Upper lobe of left lung (tissue), 4 donors: Measurements from ENCODE around the gene SVEP1.

Experiments
- EP300 ChIP-seq, 4 donors: sonication (generic); formaldehyde crosslinking; IDR thresholded peaks; one replicate each; pipeline ENCODE4 v1.5.1; 2017; ENCODE audit warnings: antibody characterized with exemption in 4 of 4, control low read depth in 2 of 4
- TF ChIP-seq, protein P1 (sequence below), 6 experiments: fragments of 450-650 bp in 4 of 6; fragments of 200-600 bp in 2 of 6; sonication (generic) in 2 of 6; IDR thresholded peaks; one replicate each; pipeline ENCODE4 v1.5.1; 2016 to 2019; ENCODE audit warnings: antibody characterized with exemption in 6 of 6

DNA sequence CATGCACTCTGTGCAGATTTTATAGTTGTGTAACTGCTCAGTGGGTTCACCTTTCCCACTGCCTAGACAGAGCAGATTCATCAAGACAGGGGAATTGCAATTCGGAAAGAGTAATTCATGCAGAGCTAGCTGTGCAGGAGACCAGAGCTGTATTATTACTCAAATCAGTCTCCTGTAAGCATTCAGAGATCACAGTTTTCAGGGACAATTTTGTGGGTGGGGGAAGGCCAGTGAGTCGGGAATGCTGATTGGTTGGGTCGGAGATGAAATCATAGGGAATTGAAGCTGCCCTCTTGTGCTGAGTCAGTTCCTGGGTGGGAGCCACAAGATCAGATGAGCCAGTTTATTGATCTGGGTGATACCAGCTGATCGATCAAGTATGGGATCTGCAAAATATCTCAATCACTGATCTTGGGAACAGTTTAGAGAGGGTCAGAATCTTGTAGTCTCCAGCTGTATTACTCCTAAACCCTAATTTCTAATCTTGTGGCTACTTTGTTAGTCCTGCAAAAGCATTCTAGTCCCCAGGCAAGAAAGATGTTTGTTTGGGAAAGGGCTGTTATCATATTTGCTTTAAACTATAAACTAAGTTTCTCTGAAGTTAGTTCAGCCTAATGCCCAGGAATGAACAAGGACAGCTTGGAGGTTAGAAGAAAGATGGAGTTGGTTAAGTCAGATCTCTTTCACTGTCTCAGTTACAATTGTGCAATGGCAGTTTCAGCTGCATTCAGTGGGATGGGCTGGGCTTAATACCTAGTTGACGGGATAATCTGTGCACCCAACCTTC, 12.7 kb upstream of the SVEP1 start:
- TF ChIP-seq EP300 (IDR thresholded peaks at IDR 0.05) = no peak
- TF ChIP-seq, protein P1, sequence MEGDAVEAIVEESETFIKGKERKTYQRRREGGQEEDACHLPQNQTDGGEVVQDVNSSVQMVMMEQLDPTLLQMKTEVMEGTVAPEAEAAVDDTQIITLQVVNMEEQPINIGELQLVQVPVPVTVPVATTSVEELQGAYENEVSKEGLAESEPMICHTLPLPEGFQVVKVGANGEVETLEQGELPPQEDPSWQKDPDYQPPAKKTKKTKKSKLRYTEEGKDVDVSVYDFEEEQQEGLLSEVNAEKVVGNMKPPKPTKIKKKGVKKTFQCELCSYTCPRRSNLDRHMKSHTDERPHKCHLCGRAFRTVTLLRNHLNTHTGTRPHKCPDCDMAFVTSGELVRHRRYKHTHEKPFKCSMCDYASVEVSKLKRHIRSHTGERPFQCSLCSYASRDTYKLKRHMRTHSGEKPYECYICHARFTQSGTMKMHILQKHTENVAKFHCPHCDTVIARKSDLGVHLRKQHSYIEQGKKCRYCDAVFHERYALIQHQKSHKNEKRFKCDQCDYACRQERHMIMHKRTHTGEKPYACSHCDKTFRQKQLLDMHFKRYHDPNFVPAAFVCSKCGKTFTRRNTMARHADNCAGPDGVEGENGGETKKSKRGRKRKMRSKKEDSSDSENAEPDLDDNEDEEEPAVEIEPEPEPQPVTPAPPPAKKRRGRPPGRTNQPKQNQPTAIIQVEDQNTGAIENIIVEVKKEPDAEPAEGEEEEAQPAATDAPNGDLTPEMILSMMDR (IDR thresholded peaks at IDR 0.05) = no peak
